HepG2 (cell line): ENCODE data around the gene RPS6KB2. TPM values are rescaled to one million over a fixed set of nuclear protein-coding genes. Genes with fewer than 3 reads are reported as not detected.

Source experiments
- CSRNP2 ChIP-seq: sonication (generic); formaldehyde crosslinking; conservative IDR thresholded peaks from 2 replicates; pipeline ENCODE4 v1.8.0; 2022; ENCODE audit warnings: low read depth, missing genetic modification reagents
- GABPA ChIP-seq, 2 experiments: IDR thresholded peaks; 2 replicates each; pipeline ENCODE4 v1.6.1; 2011 to 2016; ENCODE audit warnings: low read depth in 2 of 2, low read length in 1 of 2, missing biosample characterization in 1 of 2, missing genetic modification characterization in 1 of 2
- GPBP1L1 ChIP-seq: sonication (generic); formaldehyde crosslinking; IDR thresholded peaks from 2 replicates; pipeline ENCODE4 v1.5.0; 2020; ENCODE audit warnings: mild to moderate bottlenecking, missing genetic modification reagents
- HOXA3 ChIP-seq: sonication (generic); formaldehyde crosslinking; IDR thresholded peaks from 2 replicates; pipeline ENCODE4 v1.5.0; 2020; ENCODE audit warnings: missing genetic modification reagents
- JARID2 ChIP-seq: sonication (generic); formaldehyde crosslinking; IDR thresholded peaks from 2 replicates; pipeline ENCODE4 v1.8.1; 2023; ENCODE audit warnings: missing genetic modification reagents, inconsistent platforms; ENCODE audit not compliant: insufficient replicate concordance
- JUND ChIP-seq: sonication (generic); formaldehyde crosslinking; IDR thresholded peaks from 2 replicates; pipeline ENCODE4 v1.8.0; 2022; ENCODE audit warnings: mild to moderate bottlenecking, missing genetic modification reagents
- MLLT10 ChIP-seq: sonication (generic); formaldehyde crosslinking; IDR thresholded peaks from 2 replicates; pipeline ENCODE4 v1.4.0; 2020; ENCODE audit warnings: missing genetic modification reagents
- SALL1 ChIP-seq: sonication (generic); formaldehyde crosslinking; IDR thresholded peaks from 2 replicates; pipeline ENCODE4 v1.8.0; 2022; ENCODE audit warnings: mild to moderate bottlenecking, missing genetic modification reagents
- SAP130 ChIP-seq: IDR thresholded peaks from 2 replicates; pipeline ENCODE4 v1.6.1; 2016; ENCODE audit warnings: low read depth
- SP1 ChIP-seq, 2 experiments: fragments of 450-650 bp in 1 of 2; sonication (generic) in 1 of 2; formaldehyde crosslinking in 1 of 2; IDR thresholded peaks; 2 replicates each; pipeline versions ENCODE4 v1.4.0 to v1.6.1; 2016 to 2020; ENCODE audit warnings: missing genetic modification reagents in 1 of 2
- STAG1 ChIP-seq: sonication (generic); formaldehyde crosslinking; IDR thresholded peaks from 2 replicates; pipeline ENCODE4 v1.4.0; 2020; ENCODE audit warnings: missing genetic modification reagents
- SUZ12 ChIP-seq: fragments of 150-350 bp; IDR thresholded peaks from 2 replicates; pipeline ENCODE4 v1.6.1; 2014; ENCODE audit warnings: low read depth, low read length
- ZBTB8A ChIP-seq: sonication (generic); formaldehyde crosslinking; IDR thresholded peaks from 2 replicates; pipeline ENCODE4 v1.4.0; 2020; ENCODE audit warnings: mild to moderate bottlenecking, low read depth, missing genetic modification reagents, borderline replicate concordance
- ZFAT ChIP-seq: sonication (generic); formaldehyde crosslinking; conservative IDR thresholded peaks from 2 replicates; pipeline ENCODE4 v1.8.1; 2023; ENCODE audit warnings: missing genetic modification reagents, inconsistent platforms
- ZNF253 ChIP-seq: sonication (generic); formaldehyde crosslinking; IDR thresholded peaks from 2 replicates; pipeline ENCODE4 v1.8.0; 2022; ENCODE audit warnings: mild to moderate bottlenecking, missing genetic modification reagents, borderline replicate concordance
- ZNF317 ChIP-seq: sonication (generic); formaldehyde crosslinking; IDR thresholded peaks from 2 replicates; pipeline ENCODE4 v1.5.0; 2020; ENCODE audit warnings: mild to moderate bottlenecking, missing genetic modification reagents
- ZNF343 ChIP-seq: sonication (generic); formaldehyde crosslinking; IDR thresholded peaks from 2 replicates; pipeline ENCODE4 v1.4.0; 2020; ENCODE audit warnings: mild to moderate bottlenecking, missing genetic modification reagents
- polyA plus RNA-seq, 8 experiments: library from polyadenylated mRNA; depleted of rRNA in 3 of 8; stranded (reverse) in 7 of 8; unstranded in 1 of 8; fragments of >200 nt; fragmentation: Illumina TruSeq in 4 of 8; extraction: Trizol in 4 of 8; gene quantifications; 2 replicates each; pipeline versions ENCODE4 v1.2.1 to v1.2.3, GENCODE V29; 2011 to 2016; ENCODE audit warnings: low read depth in 4 of 8, missing spikeins in 1 of 8, mixed read lengths in 1 of 8; ENCODE audit not compliant: insufficient read depth in 1 of 8
- total RNA-seq, 5 experiments: library from RNA; depleted of rRNA; stranded (reverse); fragments of >200 nt; fragmentation: Illumina TruSeq; extraction: Trizol; gene quantifications; 2 replicates each; pipeline ENCODE4 v1.2.3, GENCODE V29; 2016; ENCODE audit warnings: low read depth in 1 of 5
- TF ChIP-seq, protein P1 (sequence below): conservative IDR thresholded peaks from 2 replicates; pipeline ENCODE4 v1.6.1; 2018; ENCODE audit warnings: missing genetic modification reagents
- TF ChIP-seq, protein P2 (sequence below): sonication (generic); formaldehyde crosslinking; IDR thresholded peaks from 2 replicates; pipeline ENCODE4 v1.5.1; 2020; ENCODE audit warnings: mild to moderate bottlenecking, missing genetic modification reagents, moderate library complexity
- TF ChIP-seq, protein P3 (sequence below): IDR thresholded peaks from 2 replicates; pipeline ENCODE4 v1.6.1; 2018; ENCODE audit warnings: missing genetic modification reagents

The RPS6KB2 gene
- total and polyA plus RNA-seq, 2 of the 13 experiments (the other 11 are each of a cell fraction or from before 2014, with no cell fraction given), result 52.9 to 54.8 TPM

DNA sequence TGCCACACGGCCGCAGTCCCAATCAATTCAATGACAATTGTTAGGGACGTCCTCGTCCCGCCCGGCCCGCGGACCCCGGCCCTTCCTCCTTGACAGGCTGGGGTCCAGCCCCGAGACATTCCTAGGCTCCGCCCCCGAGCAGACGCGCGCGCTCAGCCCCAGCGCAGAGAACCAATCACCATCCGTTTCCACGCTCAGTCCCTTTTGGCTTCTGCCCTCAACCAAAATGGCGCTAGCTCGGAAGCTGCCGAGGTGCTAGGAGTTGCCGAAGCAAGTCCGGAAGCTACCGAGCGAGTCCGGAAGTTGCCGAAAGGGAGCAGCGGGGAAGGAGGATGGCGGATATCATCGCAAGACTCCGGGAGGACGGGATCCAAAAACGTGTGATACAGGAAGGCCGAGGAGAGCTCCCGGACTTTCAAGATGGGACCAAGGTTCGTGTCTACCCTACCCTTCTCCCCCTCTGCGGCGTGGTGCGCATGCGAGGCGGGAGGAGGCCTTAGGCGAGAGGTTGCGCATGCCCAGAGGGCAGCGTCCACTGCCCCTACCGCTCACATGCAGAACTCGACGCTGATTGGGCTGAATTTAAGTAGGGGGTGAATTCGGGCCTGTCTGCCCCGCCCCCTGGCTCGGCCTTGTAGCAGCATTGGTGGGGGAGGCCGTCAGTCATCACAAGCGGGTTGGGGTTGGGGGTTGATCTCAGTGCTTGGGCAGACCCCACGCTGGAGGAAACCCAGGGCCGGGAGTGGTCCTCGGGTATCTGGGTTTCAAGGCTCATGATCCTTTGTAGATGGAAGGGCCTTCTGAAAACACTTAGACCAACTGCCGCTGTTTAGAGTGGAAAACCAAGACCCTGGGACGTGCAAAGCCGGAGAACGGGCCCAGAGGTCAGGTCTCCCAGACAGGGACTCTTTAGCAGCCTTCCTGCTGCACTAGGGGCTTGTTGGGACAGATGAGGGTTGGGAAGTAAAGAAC is 54.8 kb downstream of the RPS6KB2 start, which contains the start of gene AIP (continued):
- TF ChIP-seq ZNF253 (peak; percentile 98), HOXA3 (CRISPR knock-in tag) (peak; percentile 97), ZNF317 (CRISPR knock-in tag) (peak; percentile 89), ZNF343 (CRISPR knock-in tag) (peak; percentile 97), SP1 (IDR thresholded peaks at IDR 0.05) (no peak), SP1 (CRISPR knock-in tag; IDR thresholded peaks at IDR 0.05) (peak; percentile 64), SALL1 (CRISPR knock-in tag) (peak; percentile 97), SAP130 (CRISPR knock-in tag) (peak; percentile 89), JARID2 (CRISPR knock-in tag) (peak; percentile 97), SUZ12 (no peak), ZBTB8A (CRISPR knock-in tag) (no peak), CSRNP2 (no peak), STAG1 (peak; percentile 21), MLLT10 (no peak), JUND (CRISPR knock-in tag) (peak; percentile 69), ZFAT (CRISPR knock-in tag) (no peak), GPBP1L1 (CRISPR knock-in tag) (no peak), GABPA (IDR thresholded peaks at IDR 0.05; ENCODE audit: low read depth, low read length) (peak; percentile 48; the same call in 1 of the 2 replicates), GABPA (CRISPR knock-in tag; IDR thresholded peaks at IDR 0.05; ENCODE audit: low read depth) (peak; percentile 85)
- TF ChIP-seq, protein P1, sequence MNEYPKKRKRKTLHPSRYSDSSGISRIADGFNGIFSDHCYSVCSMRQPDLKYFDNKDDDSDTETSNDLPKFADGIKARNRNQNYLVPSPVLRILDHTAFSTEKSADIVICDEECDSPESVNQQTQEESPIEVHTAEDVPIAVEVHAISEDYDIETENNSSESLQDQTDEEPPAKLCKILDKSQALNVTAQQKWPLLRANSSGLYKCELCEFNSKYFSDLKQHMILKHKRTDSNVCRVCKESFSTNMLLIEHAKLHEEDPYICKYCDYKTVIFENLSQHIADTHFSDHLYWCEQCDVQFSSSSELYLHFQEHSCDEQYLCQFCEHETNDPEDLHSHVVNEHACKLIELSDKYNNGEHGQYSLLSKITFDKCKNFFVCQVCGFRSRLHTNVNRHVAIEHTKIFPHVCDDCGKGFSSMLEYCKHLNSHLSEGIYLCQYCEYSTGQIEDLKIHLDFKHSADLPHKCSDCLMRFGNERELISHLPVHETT, result peak; percentile 80
- TF ChIP-seq, protein P2, sequence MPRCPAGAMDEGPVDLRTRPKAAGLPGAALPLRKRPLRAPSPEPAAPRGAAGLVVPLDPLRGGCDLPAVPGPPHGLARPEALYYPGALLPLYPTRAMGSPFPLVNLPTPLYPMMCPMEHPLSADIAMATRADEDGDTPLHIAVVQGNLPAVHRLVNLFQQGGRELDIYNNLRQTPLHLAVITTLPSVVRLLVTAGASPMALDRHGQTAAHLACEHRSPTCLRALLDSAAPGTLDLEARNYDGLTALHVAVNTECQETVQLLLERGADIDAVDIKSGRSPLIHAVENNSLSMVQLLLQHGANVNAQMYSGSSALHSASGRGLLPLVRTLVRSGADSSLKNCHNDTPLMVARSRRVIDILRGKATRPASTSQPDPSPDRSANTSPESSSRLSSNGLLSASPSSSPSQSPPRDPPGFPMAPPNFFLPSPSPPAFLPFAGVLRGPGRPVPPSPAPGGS (CRISPR knock-in tag), result peak; percentile 98
- TF ChIP-seq, protein P3, sequence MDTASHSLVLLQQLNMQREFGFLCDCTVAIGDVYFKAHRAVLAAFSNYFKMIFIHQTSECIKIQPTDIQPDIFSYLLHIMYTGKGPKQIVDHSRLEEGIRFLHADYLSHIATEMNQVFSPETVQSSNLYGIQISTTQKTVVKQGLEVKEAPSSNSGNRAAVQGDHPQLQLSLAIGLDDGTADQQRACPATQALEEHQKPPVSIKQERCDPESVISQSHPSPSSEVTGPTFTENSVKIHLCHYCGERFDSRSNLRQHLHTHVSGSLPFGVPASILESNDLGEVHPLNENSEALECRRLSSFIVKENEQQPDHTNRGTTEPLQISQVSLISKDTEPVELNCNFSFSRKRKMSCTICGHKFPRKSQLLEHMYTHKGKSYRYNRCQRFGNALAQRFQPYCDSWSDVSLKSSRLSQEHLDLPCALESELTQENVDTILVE, result peak; percentile 58; the same call in 1 of the 2 replicates
